Astrocyte of the spinal cord (primary cell): ENCODE results near the gene HTRA3.

Experiments
- DNase-seq: peaks from one replicate; pipeline ENCODE4 v3.0.0; 2011; ENCODE audit warnings: low read depth, low spot score
- H3K4me3 ChIP-seq: 2 replicates; pipeline ENCODE4 v1.5.1; 2011; ENCODE audit warnings: low read depth, mild to moderate bottlenecking, low read length, moderate library complexity
- in situ Hi-C: cut with HindIII; loops from 2 replicates; pipeline ENCODE4 v1.10.0; 2017; ENCODE audit warnings: low sequenced_read_pairs
- TF ChIP-seq, protein P1 (sequence below): IDR thresholded peaks from 2 replicates; pipeline ENCODE4 v1.5.1; 2012; ENCODE audit warnings: low read depth, mild to moderate bottlenecking, low read length, inconsistent platforms

Gene HTRA3

DNA sequence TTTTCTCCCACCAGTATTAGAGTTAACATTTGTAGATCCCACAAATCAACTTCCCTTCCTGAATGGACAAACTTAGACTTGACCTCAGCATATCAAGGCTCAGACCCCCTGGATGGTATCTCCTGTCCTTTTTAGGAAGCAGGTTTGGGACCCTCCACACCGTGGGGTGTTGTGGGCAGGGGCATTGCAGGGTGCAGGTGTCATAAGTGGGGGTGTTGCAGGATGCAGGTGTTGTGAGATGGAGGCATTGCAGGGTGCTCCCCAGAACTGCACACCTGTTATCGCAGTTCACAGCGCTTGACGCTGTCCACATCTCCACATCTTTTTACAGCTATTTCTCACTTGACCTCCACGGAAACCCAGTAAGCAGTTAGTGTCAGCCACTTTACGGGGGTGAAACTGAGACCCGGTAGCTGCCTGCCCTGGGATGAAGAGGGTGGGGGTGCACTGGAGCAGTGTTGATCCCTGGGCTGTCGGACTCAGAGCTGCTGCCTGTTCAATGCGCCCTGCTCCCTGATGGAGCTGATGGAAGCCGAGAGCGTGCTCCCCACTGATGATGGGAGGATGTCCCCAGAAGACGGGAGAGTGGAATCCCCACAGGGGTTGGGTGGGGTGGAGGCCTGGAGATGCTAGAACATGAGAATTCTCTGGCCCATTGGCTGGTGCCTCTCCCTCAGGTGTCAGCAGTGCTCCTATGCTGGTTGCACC lies 45.1 kb upstream of the HTRA3 start:
- TF ChIP-seq, protein P1, sequence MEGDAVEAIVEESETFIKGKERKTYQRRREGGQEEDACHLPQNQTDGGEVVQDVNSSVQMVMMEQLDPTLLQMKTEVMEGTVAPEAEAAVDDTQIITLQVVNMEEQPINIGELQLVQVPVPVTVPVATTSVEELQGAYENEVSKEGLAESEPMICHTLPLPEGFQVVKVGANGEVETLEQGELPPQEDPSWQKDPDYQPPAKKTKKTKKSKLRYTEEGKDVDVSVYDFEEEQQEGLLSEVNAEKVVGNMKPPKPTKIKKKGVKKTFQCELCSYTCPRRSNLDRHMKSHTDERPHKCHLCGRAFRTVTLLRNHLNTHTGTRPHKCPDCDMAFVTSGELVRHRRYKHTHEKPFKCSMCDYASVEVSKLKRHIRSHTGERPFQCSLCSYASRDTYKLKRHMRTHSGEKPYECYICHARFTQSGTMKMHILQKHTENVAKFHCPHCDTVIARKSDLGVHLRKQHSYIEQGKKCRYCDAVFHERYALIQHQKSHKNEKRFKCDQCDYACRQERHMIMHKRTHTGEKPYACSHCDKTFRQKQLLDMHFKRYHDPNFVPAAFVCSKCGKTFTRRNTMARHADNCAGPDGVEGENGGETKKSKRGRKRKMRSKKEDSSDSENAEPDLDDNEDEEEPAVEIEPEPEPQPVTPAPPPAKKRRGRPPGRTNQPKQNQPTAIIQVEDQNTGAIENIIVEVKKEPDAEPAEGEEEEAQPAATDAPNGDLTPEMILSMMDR: no peak
- DNase-seq: no peak
- in situ Hi-C loops: no loop called here
- H3K4me3 ChIP-seq: no peak overlapping the region

DNA sequence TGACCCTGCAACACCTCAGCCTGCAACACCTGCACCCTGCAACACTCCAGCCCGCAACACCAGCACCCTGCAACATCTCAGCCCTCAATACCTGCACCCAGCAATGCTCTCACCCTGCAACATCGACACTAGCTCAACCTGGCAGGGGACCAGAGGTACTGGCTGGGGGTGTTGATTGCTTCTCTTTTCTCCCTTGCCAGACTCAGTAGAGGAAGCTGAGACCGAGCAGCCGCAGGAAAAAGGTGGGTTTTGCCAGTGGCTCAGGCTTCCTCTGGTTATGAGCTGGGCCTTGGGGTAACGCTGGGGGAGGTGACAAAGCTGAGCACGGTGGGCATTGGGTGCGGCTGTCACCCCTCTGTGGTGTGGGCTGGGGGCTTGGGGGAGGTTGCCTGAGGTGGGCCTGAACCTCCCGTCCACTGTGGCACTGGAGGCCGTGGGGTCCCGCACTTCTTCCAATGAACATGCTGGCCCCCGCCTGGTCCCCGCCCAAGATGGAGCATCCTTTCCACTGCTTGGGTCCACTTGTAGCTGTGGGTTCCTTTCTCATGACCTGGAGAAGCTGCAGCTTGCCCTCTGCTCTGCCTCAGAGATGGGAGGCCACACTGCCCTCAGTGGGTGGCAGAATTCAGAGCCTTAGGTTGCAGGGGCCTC lies 44.5 kb upstream of the HTRA3 start:
- DNase-seq: no peak
- in situ Hi-C loops: no loop called here
- H3K4me3 ChIP-seq: no peak overlapping the region
- TF ChIP-seq, protein P1: no peak

DNA sequence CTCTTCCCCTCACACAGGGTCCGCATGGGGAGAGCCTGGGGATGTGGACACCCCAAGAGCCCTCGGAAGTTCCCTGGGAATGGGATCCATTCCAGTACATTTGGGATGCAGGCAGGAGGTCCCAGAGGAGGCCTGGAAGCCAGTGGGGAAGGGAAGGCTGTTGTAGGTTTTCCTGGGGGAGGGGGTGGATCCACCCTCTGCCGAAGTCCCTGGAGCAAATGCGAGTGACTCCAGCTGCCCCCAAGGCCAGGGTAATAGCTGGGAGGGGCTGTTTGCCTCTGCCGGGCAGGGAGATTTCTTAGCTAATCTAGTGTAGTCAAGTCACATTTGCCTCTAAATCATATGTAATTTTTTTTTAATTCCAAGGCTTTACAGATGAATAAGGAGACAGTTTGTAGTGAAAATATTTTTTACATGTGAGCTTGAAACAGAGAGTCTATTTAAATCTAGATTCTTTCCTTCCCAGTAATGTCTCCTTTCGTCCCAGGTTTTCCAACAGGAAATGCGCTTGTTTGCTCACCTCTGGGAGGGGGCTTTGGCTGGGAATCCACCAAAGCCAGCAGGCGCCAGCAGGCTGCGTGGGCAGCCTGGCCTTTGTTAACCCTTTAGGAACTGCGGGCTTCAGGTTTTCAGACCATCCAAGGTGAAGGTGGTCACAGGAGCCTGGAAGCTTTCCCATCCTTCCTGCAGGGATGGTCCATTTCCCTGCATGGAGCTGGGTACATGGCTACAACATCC lies 43.7 kb upstream of the HTRA3 start:
- TF ChIP-seq, protein P1: no peak
- H3K4me3 ChIP-seq: no peak overlapping the region
- no peak for DNase-seq
- in situ Hi-C loops: no loop called here

DNA sequence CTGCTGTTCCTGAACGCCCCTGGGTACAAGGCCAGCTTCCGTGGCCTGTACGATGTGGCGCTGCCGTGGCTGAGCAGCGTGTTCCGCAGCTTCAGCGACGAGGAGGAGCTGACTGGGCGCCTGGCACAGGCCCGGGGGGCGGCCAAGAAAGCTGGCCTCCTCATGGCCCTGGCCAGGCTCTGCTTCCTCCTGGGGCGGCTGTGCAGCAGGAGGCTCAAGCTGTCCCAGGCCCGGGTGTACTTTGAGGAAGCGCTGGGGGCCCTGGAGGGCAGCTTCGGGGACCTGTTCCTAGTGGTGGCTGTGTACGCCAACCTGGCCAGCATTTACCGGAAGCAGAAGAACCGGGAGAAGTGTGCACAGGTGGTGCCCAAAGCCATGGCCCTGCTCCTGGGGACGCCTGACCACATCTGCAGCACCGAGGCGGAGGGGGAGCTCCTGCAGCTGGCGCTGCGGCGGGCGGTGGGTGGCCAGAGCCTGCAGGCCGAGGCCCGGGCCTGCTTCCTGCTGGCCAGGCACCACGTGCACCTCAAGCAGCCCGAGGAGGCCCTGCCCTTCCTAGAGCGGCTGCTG lies 42.3 kb upstream of the HTRA3 start:
- no peak overlapping the region for H3K4me3 ChIP-seq
- in situ Hi-C loops: no loop called here
- TF ChIP-seq, protein P1: no peak
- no peak for DNase-seq

DNA sequence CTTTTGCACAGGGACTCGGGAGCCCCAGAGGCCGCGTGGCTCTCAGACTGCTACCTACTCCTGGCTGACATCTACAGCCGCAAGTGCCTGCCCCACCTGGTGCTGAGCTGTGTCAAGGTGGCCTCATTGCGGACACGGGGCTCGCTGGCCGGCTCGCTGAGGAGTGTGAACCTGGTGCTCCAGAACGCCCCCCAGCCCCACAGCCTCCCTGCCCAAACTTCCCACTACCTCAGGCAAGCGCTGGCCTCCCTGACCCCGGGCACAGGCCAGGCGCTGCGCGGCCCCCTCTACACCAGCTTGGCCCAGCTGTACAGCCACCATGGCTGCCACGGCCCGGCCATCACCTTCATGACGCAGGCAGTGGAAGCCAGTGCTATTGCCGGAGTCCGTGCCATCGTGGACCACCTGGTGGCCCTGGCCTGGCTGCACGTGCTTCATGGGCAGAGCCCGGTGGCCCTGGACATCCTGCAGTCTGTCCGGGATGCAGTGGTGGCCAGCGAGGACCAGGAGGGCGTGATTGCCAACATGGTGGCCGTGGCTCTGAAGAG lies 41.7 kb upstream of the HTRA3 start:
- DNase-seq: no peak

More for the DNA sequence above, 41.7 kb upstream of the HTRA3 start:
- in situ Hi-C loops: no loop called here
- TF ChIP-seq, protein P1: no peak
- H3K4me3 ChIP-seq: no peak overlapping the region
